Stimulated activated CD8-positive, alpha-beta memory T cell treated with anti-CD3 and anti-CD28 coated beads, Interleukin-2, amount 100 ng/mL, for 1 hour (primary cell): Measurements from ENCODE around the gene GPR27.

ENCODE experiments used
- DNase-seq, 2 donors: peaks; one replicate each; pipeline ENCODE4 v3.0.0-alpha.2; 2020; ENCODE audit warnings: low read depth in 2 of 2

Gene GPR27

DNA sequence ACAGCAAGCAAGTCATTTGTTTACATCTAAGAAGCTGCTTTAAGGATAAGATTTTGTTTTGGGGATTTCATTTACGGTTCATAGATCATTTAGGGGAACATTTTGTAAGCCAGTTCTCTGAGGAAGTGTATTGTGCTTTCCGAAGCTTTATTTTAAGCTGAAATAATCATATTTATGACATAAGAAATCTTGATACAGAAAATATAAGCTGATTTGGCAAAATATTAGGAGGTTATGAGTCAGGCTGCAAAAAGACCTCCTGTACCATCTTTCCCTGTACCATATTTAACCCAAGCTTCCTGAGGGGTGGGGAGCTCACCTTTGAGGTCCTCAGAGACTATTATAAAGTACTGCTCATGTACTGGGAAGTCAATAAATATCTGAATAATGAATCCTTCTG, 20.3 kb upstream of the GPR27 start:
- DNase-seq, result no peak

DNA sequence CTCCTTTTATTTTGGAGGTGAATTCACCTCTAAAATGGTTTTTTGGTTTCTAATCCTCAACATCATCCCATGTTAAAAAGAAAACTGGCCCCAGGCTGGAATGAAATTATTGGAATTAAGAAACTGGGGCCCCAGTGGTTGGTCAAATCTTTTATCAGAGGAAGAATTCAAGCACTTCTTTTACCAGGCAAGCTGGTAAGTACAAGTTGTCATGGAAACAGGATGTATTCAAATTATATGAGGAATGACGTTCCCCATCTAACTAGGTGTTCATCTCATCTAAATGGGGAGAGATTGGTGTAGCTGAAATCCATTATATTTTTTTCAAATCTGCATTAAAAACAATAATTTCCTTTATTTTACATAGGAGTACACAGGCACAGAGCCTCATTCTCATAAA, 18.8 kb upstream of the GPR27 start:
- no peak for DNase-seq

DNA sequence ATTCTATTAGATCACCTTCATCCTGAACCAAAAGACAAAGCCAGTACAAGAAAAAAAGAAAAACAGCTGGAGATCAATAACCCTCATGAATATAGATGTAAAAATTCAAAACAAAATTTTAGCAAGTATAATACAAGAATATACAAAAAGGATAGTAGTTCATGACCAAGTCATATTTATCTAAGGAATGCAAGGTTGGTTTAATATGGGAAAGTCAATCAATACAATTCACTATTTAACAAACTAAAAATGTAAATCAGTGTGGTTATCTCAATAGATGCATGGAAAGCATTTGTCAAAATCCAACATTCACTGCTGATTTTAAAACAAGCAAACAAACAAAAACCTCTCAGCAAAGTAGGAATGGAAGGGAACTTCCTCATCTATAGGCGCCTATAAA, 11.0 kb upstream of the GPR27 start:
- DNase-seq, result no peak

DNA sequence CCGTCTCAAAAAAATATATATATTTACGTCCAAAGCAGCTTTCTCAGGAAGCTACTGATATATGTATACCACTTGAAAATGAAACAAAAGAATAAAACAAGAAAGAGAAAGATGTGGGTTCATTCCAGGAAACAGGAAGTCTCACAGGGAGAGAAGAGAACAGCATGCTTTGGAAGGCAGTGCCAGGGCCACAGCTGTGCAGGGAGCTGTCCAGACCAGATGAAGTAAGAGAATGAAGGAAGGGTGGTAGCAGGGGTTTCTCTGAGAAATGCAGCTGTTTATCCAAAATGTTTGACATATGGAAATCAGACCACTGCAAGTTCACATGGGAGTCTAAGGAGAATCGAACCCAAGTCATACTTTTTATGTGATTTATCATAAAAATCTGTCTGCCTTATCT, 8.9 kb upstream of the GPR27 start:
- DNase-seq, result no peak

GRCh38 chr3:71751602-71752001, 2.1 kb upstream of the GPR27 start:
- DNase-seq, result no peak

DNA sequence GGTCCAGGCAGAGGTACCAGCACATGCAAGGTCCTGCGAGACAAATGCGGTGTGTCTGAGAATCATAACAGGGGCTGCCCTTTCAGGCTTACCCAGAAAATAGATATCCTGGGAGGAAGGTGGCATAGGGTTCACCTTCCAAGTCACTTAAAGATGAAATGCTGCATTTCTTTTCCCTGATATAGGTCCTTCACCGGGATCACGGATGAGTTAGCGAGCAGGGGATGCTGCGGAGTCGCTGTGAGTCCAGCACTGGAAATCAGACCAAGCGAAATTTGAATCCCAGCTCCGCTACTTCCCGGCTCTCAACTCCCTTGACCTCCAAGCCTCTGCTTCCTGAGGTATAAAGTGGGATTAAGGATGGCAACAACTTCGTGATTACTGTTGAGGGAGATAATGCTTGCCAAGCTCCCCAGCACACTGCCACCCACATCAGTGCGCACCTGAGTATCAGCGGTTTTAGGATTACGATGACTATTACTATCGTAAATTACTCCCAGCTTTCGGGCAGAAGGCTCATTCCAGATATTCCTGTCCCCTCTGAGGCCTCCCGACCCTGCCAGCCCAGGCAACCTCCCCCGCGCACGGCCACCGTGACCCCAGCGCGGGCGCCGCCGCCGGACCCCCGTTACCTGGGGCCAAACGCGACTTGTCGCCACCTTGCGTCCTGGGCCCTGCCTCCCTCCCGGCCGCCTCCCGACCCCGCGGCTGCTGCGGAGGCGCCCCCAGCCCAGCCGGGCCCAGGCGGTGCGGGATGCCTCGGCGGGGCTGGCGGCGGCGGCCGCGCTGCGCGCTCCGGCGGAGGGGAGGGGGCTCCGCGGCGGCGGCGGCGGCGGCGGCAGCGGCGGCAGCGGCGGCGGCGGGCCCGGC, 589 bp upstream of the GPR27 start:
- no peak for DNase-seq

DNA sequence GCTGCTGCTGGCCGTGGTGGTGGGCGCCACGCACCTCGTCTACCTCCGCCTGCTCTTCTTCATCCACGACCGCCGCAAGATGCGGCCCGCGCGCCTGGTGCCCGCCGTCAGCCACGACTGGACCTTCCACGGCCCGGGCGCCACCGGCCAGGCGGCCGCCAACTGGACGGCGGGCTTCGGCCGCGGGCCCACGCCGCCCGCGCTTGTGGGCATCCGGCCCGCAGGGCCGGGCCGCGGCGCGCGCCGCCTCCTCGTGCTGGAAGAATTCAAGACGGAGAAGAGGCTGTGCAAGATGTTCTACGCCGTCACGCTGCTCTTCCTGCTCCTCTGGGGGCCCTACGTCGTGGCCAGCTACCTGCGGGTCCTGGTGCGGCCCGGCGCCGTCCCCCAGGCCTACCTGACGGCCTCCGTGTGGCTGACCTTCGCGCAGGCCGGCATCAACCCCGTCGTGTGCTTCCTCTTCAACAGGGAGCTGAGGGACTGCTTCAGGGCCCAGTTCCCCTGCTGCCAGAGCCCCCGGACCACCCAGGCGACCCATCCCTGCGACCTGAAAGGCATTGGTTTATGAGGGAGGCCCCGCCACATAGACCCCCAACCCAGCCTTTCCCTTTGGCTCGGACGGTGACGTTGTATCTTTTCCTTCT, 1.1 kb downstream of the GPR27 start:
- no peak for DNase-seq

DNA sequence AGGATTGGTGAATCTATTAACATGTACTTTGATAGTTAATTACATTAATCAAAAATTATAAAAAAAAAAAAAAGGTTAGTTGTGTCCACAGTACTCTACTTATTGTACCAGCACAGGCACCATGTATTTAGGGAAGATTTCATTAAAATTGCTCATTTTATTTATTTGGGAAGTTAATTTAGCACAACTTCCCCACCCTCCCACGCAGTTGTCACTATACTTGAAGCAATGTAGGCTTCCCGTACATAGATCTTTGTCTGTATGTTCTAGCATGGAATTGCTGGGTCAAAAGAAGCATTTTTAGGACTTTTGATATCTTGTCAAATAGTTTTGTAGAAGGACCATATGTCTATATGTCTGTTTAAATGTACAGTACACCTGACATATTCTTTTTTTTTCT, 4.4 kb downstream of the GPR27 start:
- DNase-seq, result no peak

GRCh38 chr3:71759401-71759800, 5.7 kb downstream of the GPR27 start:
- no peak for DNase-seq

DNA sequence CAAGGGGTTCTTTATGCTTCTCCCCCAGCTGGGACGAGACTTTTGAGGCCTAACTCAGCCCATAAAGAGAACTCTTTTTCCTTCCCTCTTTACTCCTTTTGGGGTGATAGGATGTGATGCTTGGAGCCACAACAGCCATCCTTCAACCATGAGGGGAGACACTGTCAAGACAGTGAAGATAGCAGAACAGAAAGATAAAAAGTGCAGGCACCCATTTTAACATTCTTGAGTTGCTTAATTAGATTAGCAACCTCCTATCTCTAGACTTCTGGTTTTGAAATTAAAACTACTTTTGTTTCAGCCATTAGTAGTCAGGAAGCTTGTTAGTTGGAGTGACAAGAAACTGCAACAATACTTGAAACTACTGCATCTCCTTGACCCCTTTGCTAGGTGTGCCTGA, 6.5 kb downstream of the GPR27 start:
- no peak for DNase-seq

- DNase-seq, result no peak
Observed at GRCh38 chr3:71763426-71763825, 9.8 kb downstream of the GPR27 start.

GRCh38 chr3:71771126-71771525, 17.5 kb downstream of the GPR27 start:
- no peak for DNase-seq

DNA sequence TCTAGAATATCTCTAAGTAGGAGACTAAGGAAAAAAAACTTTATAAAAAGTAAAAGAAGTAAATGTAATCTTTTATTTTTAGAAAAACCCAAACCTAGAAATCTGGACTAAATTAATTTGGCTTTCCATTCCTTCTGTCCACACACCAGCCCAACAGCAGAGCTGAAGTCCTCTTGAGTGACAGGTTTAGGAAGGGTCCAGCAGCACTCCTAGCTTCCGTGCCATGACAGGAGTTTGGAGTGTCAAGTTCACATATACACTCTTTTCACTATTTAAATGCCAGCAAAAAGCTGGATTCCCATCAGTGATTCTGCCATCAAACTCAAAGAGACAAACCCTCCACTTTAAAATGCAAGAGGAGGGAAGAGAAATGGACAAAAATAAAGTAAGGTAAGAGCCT, 18.2 kb downstream of the GPR27 start:
- no peak for DNase-seq

GRCh38 chr3:71776538-71776937, 22.9 kb downstream of the GPR27 start:
- no peak for DNase-seq

- DNase-seq, result no peak
Observed at GRCh38 chr3:71778353-71778752, 24.7 kb downstream of the GPR27 start.

DNA sequence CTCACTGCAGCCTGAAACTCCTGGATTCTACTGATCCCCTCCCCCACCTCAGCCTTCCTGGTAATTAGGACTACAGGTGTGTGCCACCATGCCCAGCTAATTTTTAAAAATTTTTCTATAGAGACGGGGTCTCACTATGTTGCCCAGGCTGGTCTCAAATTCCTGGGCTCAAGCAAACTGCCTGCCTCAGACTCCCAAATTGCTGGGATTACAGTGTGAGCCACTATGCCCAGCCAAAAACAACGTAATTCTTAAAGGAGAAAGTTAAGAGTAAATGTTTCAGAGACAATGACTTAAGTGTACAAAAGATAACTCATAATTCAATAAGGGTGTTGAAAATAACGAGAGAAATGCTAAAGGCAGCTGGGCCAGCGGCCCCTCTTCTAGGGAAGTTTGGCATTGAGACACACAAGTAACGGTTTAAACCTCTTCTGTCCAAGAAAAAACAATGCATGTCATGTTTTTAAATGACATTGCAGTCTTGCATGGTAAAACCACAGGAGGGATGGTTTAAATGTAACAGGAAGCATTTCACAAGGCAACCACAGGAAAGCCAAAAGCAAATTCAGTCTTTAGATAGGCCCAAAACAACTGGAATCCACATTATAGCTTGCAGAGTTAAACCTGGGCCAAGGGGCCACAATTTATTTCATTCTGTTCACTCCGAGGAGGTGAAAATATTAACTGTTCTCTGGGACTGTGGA, 26.2 kb downstream of the GPR27 start:
- DNase-seq, result no peak

- DNase-seq, result no peak
Observed at GRCh38 chr3:71780430-71780829, 26.8 kb downstream of the GPR27 start.

DNA sequence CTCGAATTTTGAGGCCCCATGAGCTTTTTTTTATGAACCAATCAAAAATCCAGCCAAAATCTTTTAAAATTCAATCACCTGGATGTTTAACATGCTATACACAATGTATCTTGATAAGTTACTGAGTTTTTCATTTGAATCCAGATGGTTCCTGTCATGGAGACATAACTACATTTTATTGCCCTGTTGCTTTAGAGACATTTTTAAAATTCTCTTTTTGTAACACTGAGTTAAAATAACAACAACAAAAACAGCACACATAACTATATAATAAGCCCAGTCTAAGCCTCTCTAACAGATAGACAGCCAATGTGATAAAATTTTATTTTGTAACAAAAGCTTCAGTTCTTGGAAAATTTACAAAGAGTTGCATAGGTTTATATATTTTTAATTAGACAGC, 29.5 kb downstream of the GPR27 start:
- no peak for DNase-seq

DNA sequence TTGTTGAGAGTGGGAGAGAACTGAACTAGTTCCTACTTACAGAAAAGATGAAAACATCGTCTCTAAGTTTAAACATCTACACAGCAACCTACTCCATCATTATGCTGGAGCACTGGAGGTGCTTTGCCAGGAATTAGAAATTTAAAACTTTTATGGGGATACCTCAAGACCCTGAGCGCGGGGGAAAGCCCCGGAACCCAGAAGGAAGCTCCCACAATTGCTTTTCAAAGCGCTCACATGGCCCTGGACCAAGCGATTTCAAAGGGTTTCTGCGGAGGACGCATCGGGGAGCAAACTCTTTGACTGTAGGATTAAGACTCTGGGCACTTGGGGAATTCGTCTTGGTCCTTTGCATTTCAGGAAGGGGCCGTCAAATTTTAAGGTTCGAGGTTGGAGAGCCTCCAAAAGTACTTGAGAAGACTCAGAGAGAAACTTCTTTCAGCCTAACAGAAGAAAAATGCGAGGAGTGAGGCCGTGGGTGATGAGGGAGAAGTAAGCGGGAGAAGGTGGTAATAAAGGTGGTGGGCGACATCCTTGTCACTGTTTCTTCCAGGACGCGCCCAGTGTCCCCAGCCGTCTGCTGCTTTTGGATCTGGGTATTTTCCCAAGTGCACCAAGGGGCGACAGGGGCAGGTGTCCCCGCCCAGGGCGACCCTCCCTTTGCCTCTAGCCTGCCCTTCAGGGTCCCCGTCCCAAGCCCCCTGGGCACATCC, 30.7 kb downstream of the GPR27 start:
- no peak for DNase-seq

DNA sequence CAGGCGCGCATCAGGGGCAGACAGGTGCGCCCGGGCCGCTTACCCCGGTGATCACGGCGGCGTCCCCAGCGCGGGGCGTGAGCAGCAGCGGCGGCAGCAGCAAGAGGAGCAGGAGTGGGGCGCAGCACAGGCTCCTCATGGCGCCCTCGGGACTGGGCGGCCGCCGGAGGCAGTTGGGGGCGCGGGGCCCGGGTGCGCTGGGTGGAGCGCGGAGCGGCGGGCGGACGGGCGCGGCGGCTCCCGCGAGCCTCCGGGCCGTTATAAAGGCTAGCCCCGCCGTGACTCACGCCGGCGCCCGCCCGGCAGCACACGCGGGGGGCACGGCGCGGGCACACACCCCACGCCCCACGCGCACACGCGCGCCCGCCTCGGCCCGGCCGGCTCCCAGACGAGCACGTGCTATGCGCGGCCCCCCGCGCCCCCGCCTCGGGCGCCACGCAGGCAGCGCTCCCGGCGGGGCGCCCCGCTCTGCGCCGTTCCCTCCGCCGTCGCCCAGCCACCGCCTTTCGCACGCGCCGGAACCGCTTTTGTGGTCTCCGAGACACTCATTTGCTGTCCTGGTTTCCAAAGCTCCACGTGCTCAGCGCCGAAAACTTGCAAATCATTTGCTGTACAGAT, 31.4 kb downstream of the GPR27 start, which contains the start of gene PROK2:
Gene PROK2 (minus strand): TSS at position 235 of the 618 bp plus-strand sequence. CDS start 96 bp downstream, at position 139.
- DNase-seq, result no peak

- no peak for DNase-seq
Observed at GRCh38 chr3:71785532-71786216, 32.0 kb downstream of the GPR27 start.
